Mammary epithelial cell (primary cell): Measurements from ENCODE around the gene DIAPH2.

ENCODE experiments used
- CTCF ChIP-seq, 2 donors: IDR thresholded peaks in 1 of 2; conservative IDR thresholded peaks in 1 of 2; 2 replicates each; pipeline ENCODE4 v1.5.1; 2011 to 2012; ENCODE audit warnings: inconsistent platforms in 2 of 2, low read length in 2 of 2, mild to moderate bottlenecking in 2 of 2, control low read depth in 1 of 2, low read depth in 1 of 2; ENCODE audit not compliant: insufficient read depth in 1 of 2; ENCODE audit errors: extremely low read depth in 1 of 2
- EZH2 ChIP-seq: IDR thresholded peaks from 2 replicates; pipeline ENCODE4 v1.6.1; 2012; ENCODE audit warnings: low read length, inconsistent platforms, borderline replicate concordance

GRCh38 chrX:97474933-97475332 lies 790.3 kb downstream of the DIAPH2 start:
- TF ChIP-seq CTCF (conservative IDR thresholded peaks at IDR 0.05 in 1 of 2, IDR thresholded peaks at IDR 0.05 in 1 of 2; ENCODE audit: extremely low read depth in 1 of 2, insufficient read depth in 1 of 2, low read depth in 1 of 2, low read length in 2 of 2) (no peak), EZH2 (no peak)
